Fibroblast of mammary gland (primary cell): Measurements from ENCODE around the gene SLC13A2.

Source experiments
- DNase-seq: peaks from one replicate; pipeline ENCODE4 v3.0.0-alpha.2; 2010; ENCODE audit warnings: low read depth
- H3K4me3 ChIP-seq: 2 replicates; pipeline ENCODE4 v1.5.1; 2011; ENCODE audit warnings: low read depth, mild to moderate bottlenecking, low read length, moderate library complexity; ENCODE audit not compliant: control insufficient read depth
- TF ChIP-seq, protein P1 (sequence below): conservative IDR thresholded peaks from 2 replicates; pipeline ENCODE4 v1.5.1; 2011; ENCODE audit warnings: low read depth, low read length, inconsistent platforms; ENCODE audit not compliant: control insufficient read depth, insufficient read depth

SLC13A2 gene

GRCh38 chr17:28471531-28472342, 1.7 kb upstream of the SLC13A2 start:
- TF ChIP-seq, protein P1, sequence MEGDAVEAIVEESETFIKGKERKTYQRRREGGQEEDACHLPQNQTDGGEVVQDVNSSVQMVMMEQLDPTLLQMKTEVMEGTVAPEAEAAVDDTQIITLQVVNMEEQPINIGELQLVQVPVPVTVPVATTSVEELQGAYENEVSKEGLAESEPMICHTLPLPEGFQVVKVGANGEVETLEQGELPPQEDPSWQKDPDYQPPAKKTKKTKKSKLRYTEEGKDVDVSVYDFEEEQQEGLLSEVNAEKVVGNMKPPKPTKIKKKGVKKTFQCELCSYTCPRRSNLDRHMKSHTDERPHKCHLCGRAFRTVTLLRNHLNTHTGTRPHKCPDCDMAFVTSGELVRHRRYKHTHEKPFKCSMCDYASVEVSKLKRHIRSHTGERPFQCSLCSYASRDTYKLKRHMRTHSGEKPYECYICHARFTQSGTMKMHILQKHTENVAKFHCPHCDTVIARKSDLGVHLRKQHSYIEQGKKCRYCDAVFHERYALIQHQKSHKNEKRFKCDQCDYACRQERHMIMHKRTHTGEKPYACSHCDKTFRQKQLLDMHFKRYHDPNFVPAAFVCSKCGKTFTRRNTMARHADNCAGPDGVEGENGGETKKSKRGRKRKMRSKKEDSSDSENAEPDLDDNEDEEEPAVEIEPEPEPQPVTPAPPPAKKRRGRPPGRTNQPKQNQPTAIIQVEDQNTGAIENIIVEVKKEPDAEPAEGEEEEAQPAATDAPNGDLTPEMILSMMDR: no peak

GRCh38 chr17:28472871-28473497, 460 bp upstream of the SLC13A2 start:
- DNase-seq: no peak
- no peak overlapping the region for H3K4me3 ChIP-seq
- TF ChIP-seq, protein P1: no peak

More at GRCh38 chr17:28471531-28472342, 1.7 kb upstream of the SLC13A2 start:
- no peak for DNase-seq
- no peak overlapping the region for H3K4me3 ChIP-seq

DNA sequence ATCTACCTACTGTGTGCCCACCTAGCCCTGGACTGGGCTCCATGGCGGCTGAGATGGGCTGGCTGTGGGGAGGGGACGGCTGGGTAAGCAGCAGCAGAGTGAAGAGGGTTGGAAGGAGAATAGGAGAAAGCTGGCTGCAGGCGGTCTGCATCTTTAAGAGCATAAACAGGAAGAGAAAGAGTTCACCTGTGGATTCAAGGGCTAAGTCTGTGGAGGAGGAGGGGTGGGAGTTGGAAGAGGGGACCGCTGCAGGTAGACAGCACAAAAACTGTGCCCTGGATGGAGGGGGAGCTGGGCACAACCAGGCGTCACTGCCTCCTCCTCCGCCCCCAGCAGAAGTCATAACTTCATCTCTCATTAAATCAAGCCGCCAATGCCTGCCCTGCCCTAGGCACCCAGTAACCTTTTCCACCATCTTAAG, 677 bp downstream of the SLC13A2 start:
- no peak for DNase-seq
- TF ChIP-seq, protein P1: no peak
- H3K4me3 ChIP-seq: no peak overlapping the region

DNA sequence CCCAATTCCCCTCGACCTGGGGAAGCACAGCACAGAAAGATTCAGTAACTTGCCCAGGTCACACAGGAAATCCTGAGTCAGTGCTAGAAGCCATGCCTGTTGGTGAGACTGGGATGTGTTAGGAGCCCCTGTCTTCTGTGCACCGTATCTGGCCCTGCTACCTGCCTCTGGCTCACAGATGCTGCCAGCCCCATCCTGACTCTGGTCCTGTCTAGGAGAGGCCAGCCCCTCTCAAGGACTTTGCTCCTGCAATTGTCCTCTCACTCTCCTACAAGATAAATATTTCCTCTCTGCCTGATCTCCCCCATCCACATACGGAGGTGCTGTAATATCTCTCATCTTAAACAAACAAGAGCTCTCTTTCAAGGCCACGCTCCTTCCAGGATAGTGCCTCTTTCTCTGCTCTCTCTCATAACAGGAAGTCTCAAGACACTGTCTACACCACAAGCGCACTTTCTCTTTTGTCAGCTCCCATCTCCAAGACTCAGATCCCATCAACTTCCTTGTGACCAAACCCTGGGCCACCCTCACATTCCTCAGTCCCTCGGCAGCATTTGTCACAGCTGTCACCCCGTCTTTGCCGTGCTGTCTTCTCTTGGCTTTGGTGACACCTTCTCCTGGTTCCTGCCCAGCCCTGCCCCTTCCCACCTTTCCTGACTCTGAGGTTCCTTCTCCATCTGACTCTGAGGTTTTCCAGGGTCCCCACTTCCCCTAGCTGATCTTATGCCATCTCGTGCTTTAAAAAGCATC, 1.9 kb downstream of the SLC13A2 start:
- TF ChIP-seq, protein P1: no peak
- no peak for DNase-seq
- H3K4me3 ChIP-seq: no peak overlapping the region

DNA sequence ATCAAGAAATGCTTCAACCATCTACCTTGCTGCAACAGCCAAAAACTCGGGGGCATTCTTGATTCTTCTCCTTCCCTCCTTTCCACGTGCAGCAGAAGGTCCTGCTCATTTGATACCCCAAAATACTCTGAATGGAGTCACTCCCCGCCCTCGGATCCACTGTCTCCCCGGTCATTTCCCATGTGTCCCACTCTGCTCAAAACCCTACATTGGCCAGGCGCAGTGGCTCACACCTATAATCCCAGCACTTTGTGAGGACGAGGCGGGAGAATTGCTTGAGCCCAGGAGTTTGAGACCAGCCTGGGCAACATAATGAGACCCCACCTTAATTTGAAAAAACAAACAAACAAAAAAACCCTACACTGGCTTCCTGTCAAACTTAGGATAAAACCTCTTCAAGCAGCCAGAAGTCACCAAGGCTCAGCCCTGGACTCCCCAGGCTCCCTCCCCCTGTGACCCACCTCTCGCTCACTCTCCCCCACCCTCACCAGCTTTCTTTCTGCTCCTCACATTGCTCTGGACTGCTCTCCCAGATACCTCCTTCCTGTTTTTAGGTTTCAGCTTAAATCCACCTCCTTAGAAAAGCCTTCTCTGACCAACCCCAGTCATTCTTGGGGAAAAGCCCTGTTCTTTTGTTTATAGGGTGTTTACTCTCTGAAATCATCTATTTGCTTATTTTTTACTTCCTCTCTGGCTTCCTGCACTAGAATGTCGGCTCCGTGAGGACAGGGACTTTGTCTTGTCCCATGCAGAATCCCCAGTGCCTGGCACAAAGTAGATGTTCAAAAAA, 2.8 kb downstream of the SLC13A2 start:
- DNase-seq: no peak
- H3K4me3 ChIP-seq: no peak overlapping the region
- TF ChIP-seq, protein P1: no peak

- DNase-seq: no peak
- no peak overlapping the region for H3K4me3 ChIP-seq
- TF ChIP-seq, protein P1: no peak
Measured at GRCh38 chr17:28477928-28478327, 4.5 kb downstream of the SLC13A2 start.
